H9 (cell line): Measurements from ENCODE around the gene RAB33B. TPM values are rescaled to one million over a fixed set of nuclear protein-coding genes. Genes with fewer than 3 reads are reported as not detected.
"Not testable (repeated sequence)": the region's sequence is repeated elsewhere in the genome, so short reads cannot be mapped to it uniquely, and the experiment has no call there.

ENCODE experiments used
- DNase-seq: peaks from one replicate; pipeline ENCODE4 v3.0.0-alpha.2; 2017
- H2AFZ ChIP-seq: one replicate; pipeline ENCODE4 v1.6.1; 2013; ENCODE audit warnings: mild to moderate bottlenecking, low read length, control low read depth, moderate library complexity
- H2AK5ac ChIP-seq: 2 replicates; pipeline ENCODE4 v1.6.1; 2013; ENCODE audit warnings: low read length, control low read depth, mixed read lengths; ENCODE audit not compliant: insufficient read length
- H2BK120ac ChIP-seq: one replicate; pipeline ENCODE4 v1.6.1; 2013; ENCODE audit warnings: low read depth, mild to moderate bottlenecking, low read length, control low read depth, inconsistent platforms; ENCODE audit not compliant: poor library complexity, severe bottlenecking
- H2BK12ac ChIP-seq: 2 replicates; pipeline ENCODE4 v1.6.1; 2013; ENCODE audit warnings: low read length, control low read depth, mixed read lengths, low read depth; ENCODE audit not compliant: insufficient read length
- H2BK15ac ChIP-seq: 2 replicates; pipeline ENCODE4 v1.6.1; 2013; ENCODE audit warnings: low read depth, low read length, control low read depth
- H2BK20ac ChIP-seq: one replicate; pipeline ENCODE4 v1.6.1; 2013; ENCODE audit warnings: low read depth, mild to moderate bottlenecking, low read length, control low read depth, inconsistent platforms; ENCODE audit not compliant: poor library complexity, severe bottlenecking
- H2BK5ac ChIP-seq: 2 replicates; pipeline ENCODE4 v1.6.1; 2013; ENCODE audit warnings: low read length, control low read depth, mixed read lengths; ENCODE audit not compliant: insufficient read length
- H3K14ac ChIP-seq: 2 replicates; pipeline ENCODE4 v1.6.1; 2013; ENCODE audit warnings: low read length, control low read depth; ENCODE audit not compliant: insufficient read depth
- H3K18ac ChIP-seq: 2 replicates; pipeline ENCODE4 v1.6.1; 2013; ENCODE audit warnings: low read depth, mild to moderate bottlenecking, mixed read lengths, low read length, control low read depth; ENCODE audit not compliant: insufficient read length
- H3K23ac ChIP-seq: 2 replicates; pipeline ENCODE4 v1.6.1; 2013; ENCODE audit warnings: low read length, control low read depth, mixed read lengths, low read depth; ENCODE audit not compliant: insufficient read length
- H3K23me2 ChIP-seq: 2 replicates; pipeline ENCODE4 v1.6.1; 2013; ENCODE audit warnings: low read depth, mild to moderate bottlenecking, mixed read lengths, low read length, control low read depth; ENCODE audit not compliant: insufficient read length, poor library complexity, severe bottlenecking
- H3K27ac ChIP-seq: 2 replicates; pipeline ENCODE4 v1.5.1; 2013; ENCODE audit warnings: low read length, control low read depth, mixed read lengths, low read depth; ENCODE audit not compliant: insufficient read length
- H3K27me3 ChIP-seq: 2 replicates; pipeline ENCODE4 v1.6.1; 2013; ENCODE audit warnings: low read length, control low read depth, inconsistent platforms; ENCODE audit not compliant: insufficient read depth
- H3K4ac ChIP-seq: 2 replicates; pipeline ENCODE4 v1.6.1; 2013; ENCODE audit warnings: low read depth, mild to moderate bottlenecking, control low read depth, inconsistent platforms, low read length, moderate library complexity
- H3K4me1 ChIP-seq: 2 replicates; pipeline ENCODE4 v1.6.1; 2013; ENCODE audit warnings: low read length, control low read depth, inconsistent platforms; ENCODE audit not compliant: insufficient read depth
- H3K4me2 ChIP-seq: 2 replicates; pipeline ENCODE4 v1.6.1; 2013; ENCODE audit warnings: low read length, control low read depth, mixed read lengths; ENCODE audit not compliant: insufficient read length, insufficient read depth
- H3K56ac ChIP-seq: 2 replicates; pipeline ENCODE4 v1.6.1; 2013; ENCODE audit warnings: low read depth, mild to moderate bottlenecking, mixed read lengths, low read length, control low read depth; ENCODE audit not compliant: insufficient read length
- H3K79me1 ChIP-seq: 2 replicates; pipeline ENCODE4 v1.6.1; 2013; ENCODE audit warnings: low read depth, mild to moderate bottlenecking, moderate library complexity, low read length, control low read depth, inconsistent platforms; ENCODE audit not compliant: insufficient read depth, poor library complexity, severe bottlenecking
- H3K79me2 ChIP-seq: 2 replicates; pipeline ENCODE4 v1.6.1; 2013; ENCODE audit warnings: low read length, control low read depth, inconsistent platforms; ENCODE audit not compliant: insufficient read depth
- H3K9ac ChIP-seq: 2 replicates; pipeline ENCODE4 v1.6.1; 2013; ENCODE audit warnings: low read length, control low read depth, mixed read lengths; ENCODE audit not compliant: insufficient read length; ENCODE audit errors: extremely low read depth
- H3K9me3 ChIP-seq: one replicate; pipeline ENCODE4 v1.6.1; 2013; ENCODE audit warnings: low read depth, low read length, inconsistent platforms; ENCODE audit not compliant: control insufficient read depth
- H3T11ph ChIP-seq: one replicate; pipeline ENCODE4 v1.6.1; 2013; ENCODE audit warnings: mild to moderate bottlenecking, low read length, control low read depth, inconsistent platforms
- H4K20me1 ChIP-seq: one replicate; pipeline ENCODE4 v1.6.1; 2013; ENCODE audit not compliant: control insufficient read depth, insufficient read length, insufficient read depth
- H4K5ac ChIP-seq: 2 replicates; pipeline ENCODE4 v1.6.1; 2013; ENCODE audit warnings: low read depth, mild to moderate bottlenecking, mixed read lengths, low read length, control low read depth; ENCODE audit not compliant: insufficient read length
- H4K8ac ChIP-seq: replicated peaks from 2 replicates; pipeline ENCODE4 v1.6.1; 2013; ENCODE audit warnings: low read length, control low read depth, mixed read lengths, low read depth; ENCODE audit not compliant: insufficient read length
- H4K91ac ChIP-seq: 2 replicates; pipeline ENCODE4 v1.6.1; 2013; ENCODE audit warnings: low read depth, mild to moderate bottlenecking, moderate library complexity, mixed read lengths, low read length, control low read depth; ENCODE audit not compliant: insufficient read length
- H3K27ac Mint-ChIP-seq, 3 experiments: 2 replicates in 2 of 3; 3 replicates in 1 of 3; pipeline ENCODE4 v1.8.0; 2020 to 2021; ENCODE audit warnings: mixed read lengths in 3 of 3, mild to moderate bottlenecking in 1 of 3, moderate library complexity in 1 of 3
- H3K27me3 Mint-ChIP-seq: 2 replicates; pipeline ENCODE4 v1.8.0; 2021; ENCODE audit warnings: low read depth, mild to moderate bottlenecking, moderate library complexity, mixed read lengths
- H3K36me3 Mint-ChIP-seq, 3 experiments: 2 replicates in 2 of 3; 3 replicates in 1 of 3; pipeline ENCODE4 v1.8.0; 2020 to 2021; ENCODE audit warnings: low read depth in 3 of 3, mixed read lengths in 3 of 3; ENCODE audit not compliant: insufficient read depth in 1 of 3
- H3K4me1 Mint-ChIP-seq, 2 experiments: 2 replicates each; pipeline ENCODE4 v1.8.0; 2020; ENCODE audit warnings: mixed read lengths in 2 of 2
- H3K4me3 Mint-ChIP-seq, 2 experiments: 2 replicates in 1 of 2; 3 replicates in 1 of 2; pipeline ENCODE4 v1.8.0; 2020 to 2021; ENCODE audit warnings: mild to moderate bottlenecking in 2 of 2, mixed read lengths in 2 of 2, moderate library complexity in 1 of 2
- H3K9me3 Mint-ChIP-seq, 2 experiments: 2 replicates in 1 of 2; 3 replicates in 1 of 2; pipeline ENCODE4 v1.8.0; 2020; ENCODE audit warnings: mild to moderate bottlenecking in 2 of 2, mixed read lengths in 2 of 2, moderate library complexity in 1 of 2
- CTCF ChIP-seq: fragments of 200-600 bp; sonication (generic); conservative IDR thresholded peaks from 3 replicates; pipeline ENCODE4 v1.8.0; 2021; ENCODE audit warnings: antibody characterized with exemption, mild to moderate bottlenecking
- WGBS: extraction: QIAGEN DNeasy Blood & Tissue Kit; methylation state at CpG from one replicate; pipeline ENCODE4 v1.1.7; 2013; ENCODE audit warnings: missing lambda C conversion rate, low lambda C conversion rate, mixed read lengths; ENCODE audit not compliant: insufficient read length; ENCODE audit errors: extremely low coverage; 5-methylcytosine and 5-hydroxymethylcytosine counted together
- total RNA-seq: library from RNA; stranded (reverse); gene quantifications from 2 replicates; pipeline ENCODE4 v1.2.1, GENCODE V29; 2021

Gene RAB33B
- total RNA-seq, 1 experiment from 2014 or later, result 7.7 TPM

- H2BK120ac ChIP-seq, result no peak overlapping the region
- Mint-ChIP-seq H3K27ac (peak overlapping the region; percentile 85 to 97 (median 97)), H3K4me1 (peaks cover 45 to 48% of the 10 kb centered on the region in 2 experiments), H3K4me3 (peak overlapping the region in 1 of 2 experiments; percentile 37; a peak in 1 of 5 replicates), H3K9me3 (peaks cover 0 to 4% of the 10 kb centered on the region in 2 experiments; a peak in 1 of 5 replicates), H3K36me3 (peaks cover 2 to 20% (median 5%) of the 10 kb centered on the region in 3 experiments; a peak in 6 of 7 replicates), H3K27me3 (no peaks in the 10 kb centered on the region; the same call in 1 of the 2 replicates)
- H2BK12ac ChIP-seq, result no peak overlapping the region
- no peak overlapping the region for H2BK20ac ChIP-seq
- no peak overlapping the region for H2AK5ac ChIP-seq
- H4K91ac ChIP-seq, result no peak overlapping the region
- no peaks in the 10 kb centered on the region for H3K27me3 ChIP-seq
- DNase-seq, result peak; percentile 76
- H3K14ac ChIP-seq, result no peak overlapping the region
- peaks cover 3% of the 10 kb centered on the region for H3K79me1 ChIP-seq
- no peaks in the 10 kb centered on the region for H3K9me3 ChIP-seq
- no peaks in the 10 kb centered on the region for H4K20me1 ChIP-seq
- H3K18ac ChIP-seq, result no peak overlapping the region
- no CpG with 5 or more reads among the region's 5 CpGs for WGBS
- no peak overlapping the region for H2AFZ ChIP-seq
- no peaks in the 10 kb centered on the region for H3K23me2 ChIP-seq
- H4K5ac ChIP-seq, result no peak overlapping the region
- H3K4me2 ChIP-seq, result peak overlapping the region; percentile 40
- no peak overlapping the region for H3K9ac ChIP-seq
- no peak overlapping the region for H2BK15ac ChIP-seq
- H3K56ac ChIP-seq, result no peak overlapping the region
- H3K79me2 ChIP-seq, result peaks cover 14% of the 10 kb centered on the region; the same call in 1 of the 2 replicates
- H4K8ac ChIP-seq, result no peak overlapping the region
- H3T11ph ChIP-seq, result no peak overlapping the region
- peak overlapping the region; percentile 98 for H3K27ac ChIP-seq
- H3K23ac ChIP-seq, result no peak overlapping the region
- no peak for TF ChIP-seq CTCF
- no peak overlapping the region for H2BK5ac ChIP-seq
- no peaks in the 10 kb centered on the region; the same call in none of the 2 replicates for H3K4me1 ChIP-seq
- H3K4ac ChIP-seq, result no peak overlapping the region
Measured at GRCh38 chr4:139461022-139461628, 7.2 kb downstream of the RAB33B start.

GRCh38 chr4:139464512-139464911, 10.6 kb downstream of the RAB33B start:
- not testable (repeated sequence) for H3K4me2 ChIP-seq, H3K23me2 ChIP-seq, H2BK15ac ChIP-seq, H2BK20ac ChIP-seq, H2BK5ac ChIP-seq, H3K27ac Mint-ChIP-seq, DNase-seq, H3K4me1 ChIP-seq, H4K20me1 ChIP-seq, H2AK5ac ChIP-seq, H3K4me3 Mint-ChIP-seq, H4K91ac ChIP-seq, H3K56ac ChIP-seq, H4K5ac ChIP-seq, H4K8ac ChIP-seq, H2BK120ac ChIP-seq, H3K79me1 ChIP-seq, H3K27ac ChIP-seq, H2BK12ac ChIP-seq, H3K23ac ChIP-seq, H3K18ac ChIP-seq, H3K9me3 ChIP-seq, H3K9ac ChIP-seq, H3K14ac ChIP-seq, H3K27me3 ChIP-seq, H3K4ac ChIP-seq, H3T11ph ChIP-seq, H3K79me2 ChIP-seq, H3K27me3 Mint-ChIP-seq, H2AFZ ChIP-seq
- H3K36me3 Mint-ChIP-seq, result peaks cover 2 to 36% (median 15%) of the 10 kb centered on the region in 3 experiments; a peak in 6 of 7 replicates
- WGBS, result no CpG with 5 or more reads among the region's 5 CpGs
- peaks cover 4 to 13% of the 10 kb centered on the region in 2 experiments; a peak in 3 of 5 replicates for H3K9me3 Mint-ChIP-seq
- H3K4me1 Mint-ChIP-seq, result peaks cover 20 to 24% of the 10 kb centered on the region in 2 experiments
